H1 (cell line): Measurements from ENCODE around the gene DISC1. TPM values are rescaled to one million over a fixed set of nuclear protein-coding genes. Genes with fewer than 3 reads are reported as not detected.

ENCODE experiments used
- CTCF ChIA-PET: fragments of 300-600 bp; sonication (Branson Sonifier 250); formaldehyde crosslinking; loops from one replicate; lab custom pipeline; 2021; ENCODE audit not compliant: partially characterized antibody; lab: Charles Lee
- POLR2A ChIA-PET: fragments of 300-600 bp; sonication (Branson Sonifier 250); formaldehyde crosslinking; loops from one replicate; lab custom pipeline; 2021; ENCODE audit warnings: inconsistent platforms; ENCODE audit not compliant: partially characterized antibody; lab: Charles Lee
- DNase-seq, 2 experiments: peaks; one replicate each; pipeline versions ENCODE4 v3.0.0 to v3.0.0-alpha.2; 2010 to 2022; ENCODE audit warnings: low spot score in 2 of 2, low read depth in 1 of 2, mixed read lengths in 1 of 2
- FAIRE-seq: peaks from 2 replicates; lab custom pipeline; 2011; peaks lifted over from hg19 to GRCh38; lab: Jason Lieb, UNC
- H2AFZ ChIP-seq: 2 replicates; pipeline ENCODE4 v1.8.1; 2012; ENCODE audit warnings: low read length, inconsistent platforms
- H2AK5ac ChIP-seq: 2 replicates; pipeline ENCODE4 v1.6.1; 2013; ENCODE audit warnings: low read depth, low read length
- H2BK120ac ChIP-seq: replicated peaks from 2 replicates; pipeline ENCODE3; 2013; ENCODE audit warnings: low read depth, low read length, inconsistent platforms
- H2BK12ac ChIP-seq: 2 replicates; pipeline ENCODE4 v1.6.1; 2013; ENCODE audit warnings: low read depth, low read length
- H2BK15ac ChIP-seq: 2 replicates; pipeline ENCODE4 v1.6.1; 2013; ENCODE audit warnings: low read length
- H2BK20ac ChIP-seq: 2 replicates; pipeline ENCODE4 v1.6.1; 2013; ENCODE audit warnings: low read length
- H2BK5ac ChIP-seq: 2 replicates; pipeline ENCODE4 v1.6.1; 2013; ENCODE audit warnings: low read depth, low read length
- H3K14ac ChIP-seq: 2 replicates; pipeline ENCODE4 v1.6.1; 2013; ENCODE audit warnings: inconsistent platforms; ENCODE audit not compliant: insufficient read length
- H3K18ac ChIP-seq: 2 replicates; pipeline ENCODE4 v1.6.1; 2013; ENCODE audit warnings: low read length; ENCODE audit errors: extremely low read depth
- H3K23ac ChIP-seq: 2 replicates; pipeline ENCODE4 v1.6.1; 2013; ENCODE audit warnings: inconsistent platforms; ENCODE audit not compliant: insufficient read length
- H3K23me2 ChIP-seq: 2 replicates; pipeline ENCODE4 v1.6.1; 2013; ENCODE audit warnings: low read depth, low read length
- H3K27ac ChIP-seq: 2 replicates; pipeline ENCODE4 v1.6.1; 2011; ENCODE audit warnings: low read depth, low read length, inconsistent platforms
- H3K27me3 ChIP-seq, 4 experiments: replicated peaks in 1 of 4; 1 replicate in 1 of 4; 2 replicates in 3 of 4; pipeline versions ENCODE4 v1.6.1 to v1.8.1; 2011 to 2013; ENCODE audit warnings: low read length in 3 of 4, mild to moderate bottlenecking in 3 of 4, inconsistent platforms in 2 of 4, mixed read lengths in 2 of 4, moderate library complexity in 1 of 4; ENCODE audit not compliant: control insufficient read depth in 3 of 4, insufficient read depth in 3 of 4; ENCODE audit errors: extremely low read depth in 1 of 4
- H3K36me3 ChIP-seq, 4 experiments: 2 replicates each; pipeline versions ENCODE4 v1.6.1 to v1.8.1; 2011 to 2013; ENCODE audit warnings: mild to moderate bottlenecking in 4 of 4, low read length in 3 of 4, moderate library complexity in 2 of 4, control low read depth in 1 of 4, inconsistent platforms in 1 of 4; ENCODE audit not compliant: insufficient read depth in 4 of 4, control insufficient read depth in 2 of 4
- H3K4ac ChIP-seq: replicated peaks from 2 replicates; pipeline ENCODE3; 2013; ENCODE audit warnings: low read length, low read depth, mixed read lengths, inconsistent platforms; ENCODE audit not compliant: insufficient read length
- H3K4me1 ChIP-seq, 4 experiments: replicated peaks in 1 of 4; 1 replicate in 1 of 4; 2 replicates in 3 of 4; pipeline versions ENCODE4 v1.6.1 to v1.8.1; 2011 to 2013; ENCODE audit warnings: low read length in 3 of 4, inconsistent platforms in 2 of 4, mixed read lengths in 1 of 4; ENCODE audit not compliant: insufficient read depth in 4 of 4, control insufficient read depth in 3 of 4
- H3K4me2 ChIP-seq, 2 experiments: 2 replicates each; pipeline versions ENCODE4 v1.6.1 to v1.8.1; 2011 to 2013; ENCODE audit warnings: low read depth in 2 of 2, low read length in 2 of 2, control low read depth in 1 of 2, inconsistent platforms in 1 of 2, mild to moderate bottlenecking in 1 of 2; ENCODE audit not compliant: insufficient read depth in 1 of 2
- H3K4me3 ChIP-seq, 4 experiments: fragments of 200-600, 300-600 bp in 1 of 4; sonication (generic), shearing (Covaris generic), sonication (Bioruptor Twin) in 1 of 4; 2 replicates each; pipeline versions ENCODE4 v1.5.1 to v1.8.1; 2011 to 2016; ENCODE audit warnings: low read length in 4 of 4, low read depth in 3 of 4, control low read depth in 2 of 4, inconsistent platforms in 2 of 4, mild to moderate bottlenecking in 2 of 4, mixed read lengths in 1 of 4, moderate library complexity in 1 of 4; ENCODE audit not compliant: insufficient read depth in 2 of 4; ENCODE audit errors: extremely low read depth in 1 of 4
- H3K56ac ChIP-seq: replicated peaks from 2 replicates; pipeline ENCODE3; 2013; ENCODE audit warnings: low read depth, mild to moderate bottlenecking, mixed read lengths, low read length, inconsistent platforms; ENCODE audit not compliant: insufficient read length
- H3K79me1 ChIP-seq: 2 replicates; pipeline ENCODE4 v1.6.1; 2013; ENCODE audit warnings: low read depth, low read length, control low read depth
- H3K79me2 ChIP-seq, 2 experiments: 2 replicates each; pipeline versions ENCODE4 v1.6.1 to v1.8.1; 2012 to 2013; ENCODE audit warnings: low read length in 2 of 2, mild to moderate bottlenecking in 2 of 2, inconsistent platforms in 1 of 2; ENCODE audit not compliant: insufficient read depth in 2 of 2, control insufficient read depth in 1 of 2
- H3K9ac ChIP-seq, 4 experiments: replicated peaks in 1 of 4; 1 replicate in 1 of 4; 2 replicates in 3 of 4; pipeline versions ENCODE4 v1.6.1 to v1.8.1; 2011 to 2013; ENCODE audit warnings: low read depth in 3 of 4, low read length in 3 of 4, control low read depth in 2 of 4, mild to moderate bottlenecking in 2 of 4, moderate library complexity in 2 of 4, inconsistent platforms in 1 of 4; ENCODE audit errors: extremely low read depth in 1 of 4
- H3K9me3 ChIP-seq, 2 experiments: 2 replicates each; pipeline versions ENCODE4 v1.6.1 to v1.8.1; 2012 to 2013; ENCODE audit warnings: mild to moderate bottlenecking in 2 of 2, moderate library complexity in 2 of 2, control low read depth in 1 of 2, inconsistent platforms in 1 of 2, low read depth in 1 of 2, low read length in 1 of 2, mixed read lengths in 1 of 2; ENCODE audit not compliant: insufficient read depth in 2 of 2
- H4K20me1 ChIP-seq, 2 experiments: replicated peaks in 1 of 2; 2 replicates each; pipeline versions ENCODE3 to v1.8.1; 2011 to 2013; ENCODE audit warnings: inconsistent platforms in 2 of 2, low read length in 2 of 2, mild to moderate bottlenecking in 1 of 2; ENCODE audit not compliant: insufficient read depth in 2 of 2, control insufficient read depth in 1 of 2
- H4K5ac ChIP-seq: 2 replicates; pipeline ENCODE4 v1.6.1; 2013; ENCODE audit warnings: low read length, low read depth, mixed read lengths, inconsistent platforms; ENCODE audit not compliant: insufficient read length
- H4K8ac ChIP-seq: 2 replicates; pipeline ENCODE4 v1.8.0; 2013; ENCODE audit warnings: mild to moderate bottlenecking, moderate library complexity, low read length, inconsistent platforms; ENCODE audit not compliant: insufficient read depth; ENCODE audit errors: extremely low read depth
- H4K91ac ChIP-seq: replicated peaks from 2 replicates; pipeline ENCODE3; 2013; ENCODE audit warnings: low read length, mixed read lengths, inconsistent platforms; ENCODE audit not compliant: insufficient read length
- SIN3A ChIP-seq, 2 experiments: IDR thresholded peaks in 1 of 2; conservative IDR thresholded peaks in 1 of 2; 2 replicates each; pipeline ENCODE4 v1.6.1; 2011 to 2012; ENCODE audit warnings: low read length in 2 of 2, improper control_type of control experiment in 1 of 2, low read depth in 1 of 2, mild to moderate bottlenecking in 1 of 2
- SP4 ChIP-seq: IDR thresholded peaks from 2 replicates; pipeline ENCODE4 v1.6.1; 2012; ENCODE audit warnings: low read length, inconsistent platforms
- YY1 ChIP-seq: IDR thresholded peaks from 2 replicates; pipeline ENCODE4 v1.6.1; 2011; ENCODE audit warnings: low read depth, mild to moderate bottlenecking, low read length
- WGBS, 2 experiments: shearing (Covaris generic) in 1 of 2; methylation state at CpG; one replicate each; pipeline versions ENCODE4 v1.1.6 to v1.1.7; 2013 to 2015; ENCODE audit warnings: low lambda C conversion rate in 2 of 2, mixed read lengths in 2 of 2, inconsistent platforms in 1 of 2, low coverage in 1 of 2, missing lambda C conversion rate in 1 of 2; ENCODE audit not compliant: insufficient replicate concordance in 2 of 2, insufficient coverage in 1 of 2, insufficient read length in 1 of 2; ENCODE audit errors: extremely low coverage in 1 of 2, missing lambda C conversion rate in 1 of 2; 5-methylcytosine and 5-hydroxymethylcytosine counted together
- polyA plus RNA-seq, 7 experiments: library from polyadenylated mRNA; depleted of rRNA in 3 of 7; stranded (reverse) in 5 of 7; unstranded in 2 of 7; fragments of >200 nt in 5 of 7; fragments of 200-250 nt in 2 of 7; gene quantifications; 1 replicate in 5 of 7; 2 replicates in 1 of 7; 4 replicates in 1 of 7; pipeline versions ENCODE4 v1.2.1 to v1.2.3, GENCODE V29; 2011 to 2013; ENCODE audit warnings: missing spikeins in 2 of 7, mixed read lengths in 2 of 7
- total RNA-seq: library from RNA; stranded (reverse); fragmentation: NEBNext Ultra II Directional; extraction: Animal tissue kit (Norgen Biotek cat#: 25700); gene quantifications from 2 replicates; pipeline ENCODE4 v1.2.1, GENCODE V29; 2021
- TF ChIP-seq, protein P1 (sequence below): IDR thresholded peaks from 2 replicates; pipeline ENCODE4 v1.6.1; 2011; ENCODE audit warnings: low read depth, mild to moderate bottlenecking, low read length; ENCODE audit not compliant: insufficient read depth

The DISC1 gene
- total and polyA plus RNA-seq, 2 of the 8 experiments (the other 6 are each of a cell fraction or from before 2014, with no cell fraction given) = 1.1 to 3.5 TPM

DNA sequence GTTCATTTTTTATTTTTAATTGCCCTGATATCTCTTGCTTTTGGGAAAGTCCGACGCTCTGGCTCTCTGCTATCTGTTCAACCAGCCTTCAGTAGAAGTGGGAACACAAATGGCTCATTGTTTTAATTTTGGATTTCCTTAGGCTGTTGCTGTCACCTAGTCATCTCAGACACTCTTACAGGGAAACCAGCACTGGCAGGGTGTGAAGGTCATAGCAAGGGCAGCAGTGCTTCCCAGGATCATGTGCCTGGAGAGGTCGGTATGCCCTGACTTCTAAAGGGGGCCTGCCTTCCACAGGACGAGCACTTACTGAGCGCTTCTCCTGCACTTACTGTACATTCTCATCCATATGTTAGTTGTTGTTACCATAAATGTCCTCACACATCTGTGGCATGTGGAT is 224.2 kb downstream of the DISC1 start:
- no peak for FAIRE-seq
- DNase-seq = no peak
- Histone ChIP-seq H3K4me2 (no peak overlapping the region), H3K36me3 (no peaks in the 10 kb centered on the region), H3K18ac (no peak overlapping the region), H2BK20ac (no peak overlapping the region), H3K23ac (no peak overlapping the region), H3K27ac (no peak overlapping the region), H4K5ac (no peak overlapping the region), H3K14ac (no peak overlapping the region), H3K9ac (no peak overlapping the region), H2BK15ac (no peak overlapping the region), H4K20me1 (no peaks in the 10 kb centered on the region), H4K91ac (no peak overlapping the region), H3K4me3 (no peak overlapping the region), H3K4me1 (peaks cover 0 to 3% (median under 1%) of the 10 kb centered on the region in 4 experiments; a peak in 3 of 7 replicates), H2AK5ac (no peak overlapping the region), H3K56ac (no peak overlapping the region), H2BK120ac (no peak overlapping the region), H3K23me2 (no peaks in the 10 kb centered on the region), H3K9me3 (no peaks in the 10 kb centered on the region), H3K27me3 (no peaks in the 10 kb centered on the region), H2AFZ (no peak overlapping the region), H3K79me2 (no peaks in the 10 kb centered on the region), H4K8ac (no peak overlapping the region), H2BK5ac (no peak overlapping the region), H3K4ac (no peak overlapping the region), H2BK12ac (no peak overlapping the region), H3K79me1 (no peaks in the 10 kb centered on the region)
- 90% methylated on average over 5 of the region's 5 CpGs; no CpG with 5 or more reads in 1 of the 2 experiments for WGBS, 2 experiments
- no peak for TF ChIP-seq YY1
- TF ChIP-seq SIN3A (conservative IDR thresholded peaks at IDR 0.05 in 1 of 2, IDR thresholded peaks at IDR 0.05 in 1 of 2; ENCODE audit: low read depth in 1 of 2, low read length in 2 of 2) = no peak
- no peak for TF ChIP-seq SP4
- TF ChIP-seq, protein P1, sequence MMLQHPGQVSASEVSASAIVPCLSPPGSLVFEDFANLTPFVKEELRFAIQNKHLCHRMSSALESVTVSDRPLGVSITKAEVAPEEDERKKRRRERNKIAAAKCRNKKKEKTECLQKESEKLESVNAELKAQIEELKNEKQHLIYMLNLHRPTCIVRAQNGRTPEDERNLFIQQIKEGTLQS = no peak
- ChIA-PET POLR2A (no interaction called here), CTCF (no interaction called here)
